Kasumi-1 (cell line): ENCODE results near the gene FMO1.
"Not testable (repeated sequence)": the region's sequence is repeated elsewhere in the genome, so short reads cannot be mapped to it uniquely, and the experiment has no call there.

Source experiments
- DNase-seq, 2 experiments: peaks; one replicate each; lab custom pipeline; 2025; lab: John Stamatoyannopoulos, UW

FMO1 gene

GRCh38 chr1:171280599-171280998 is 32.3 kb downstream of the FMO1 start:
- no peak for DNase-seq

GRCh38 chr1:171286032-171286705 is 37.9 kb downstream of the FMO1 start:
- DNase-seq, result peak; percentile 66 to 70

GRCh38 chr1:171290621-171291020 is 42.3 kb downstream of the FMO1 start:
- no peak for DNase-seq

GRCh38 chr1:171292799-171293198 is 44.5 kb downstream of the FMO1 start:
- DNase-seq, result no peak

- DNase-seq, result not testable (repeated sequence)
These were observed 47.1 kb downstream of the FMO1 start for GRCh38 chr1:171295383-171295782.

GRCh38 chr1:171295821-171296220 is 47.5 kb downstream of the FMO1 start:
- DNase-seq, result no peak

- DNase-seq, result no peak
These were observed 48.6 kb downstream of the FMO1 start for GRCh38 chr1:171296897-171297296.

- no peak for DNase-seq
These were observed 50.4 kb downstream of the FMO1 start for GRCh38 chr1:171298696-171299095.

- DNase-seq, result no peak
These were observed 51.0 kb downstream of the FMO1 start for GRCh38 chr1:171299342-171299741.

GRCh38 chr1:171300401-171300800 is 52.1 kb downstream of the FMO1 start:
- DNase-seq, result no peak

GRCh38 chr1:171310661-171311087 is 62.4 kb downstream of the FMO1 start:
- DNase-seq, result peak; percentile 1 to 11

- no peak for DNase-seq
These were observed 63.7 kb downstream of the FMO1 start for GRCh38 chr1:171311771-171312558.

- no peak for DNase-seq
These were observed 65.1 kb downstream of the FMO1 start for GRCh38 chr1:171313319-171313834.

GRCh38 chr1:171313835-171314320 is 65.6 kb downstream of the FMO1 start, which contains the start of gene FMO4:
Gene FMO4 (plus strand): TSS chr1:171314183. CDS start chr1:171319826, 5,643 bp downstream.
- peak; percentile 98 for DNase-seq

GRCh38 chr1:171329251-171329650 is 81.0 kb downstream of the FMO1 start:
- no peak for DNase-seq

- DNase-seq, result no peak
These were observed 85.8 kb downstream of the FMO1 start for GRCh38 chr1:171334024-171334640.
